B cell (primary cell): ENCODE measurements around the gene PTGR1. TPM values are rescaled to one million over a fixed set of nuclear protein-coding genes. Genes with fewer than 3 reads are reported as not detected.

Experiments
- ATAC-seq: fragments of 200-7000 bp; cut with Tn5 transposase; one replicate; pipeline ENCODE4 v1.10.0; 2021; ENCODE audit warnings: low read depth, mild to moderate bottlenecking, moderate number of reproducible peaks, moderate library complexity
- CTCF ChIA-PET: fragments of 350-600 bp; sonication (Branson Sonifier 250); formaldehyde crosslinking; loops from one replicate; lab custom pipeline; 2021; ENCODE audit warnings: antibody characterized with exemption, inconsistent platforms; lab: Charles Lee
- POLR2A ChIA-PET: fragments of 350-600 bp; sonication (Branson Sonifier 250); formaldehyde crosslinking; loops from one replicate; lab custom pipeline; 2021; ENCODE audit warnings: antibody characterized with exemption; lab: Charles Lee
- DNase-seq: peaks from one replicate; pipeline ENCODE4 v3.0.0; 2013
- H2AFZ ChIP-seq: 2 replicates; pipeline ENCODE4 v1.6.1; 2012; ENCODE audit warnings: mild to moderate bottlenecking, low read depth, low read length; ENCODE audit not compliant: insufficient read depth, poor library complexity, severe bottlenecking
- H3K27ac ChIP-seq, 2 donors: 1 replicate in 1 of 2; 2 replicates in 1 of 2; pipeline ENCODE4 v1.5.1; 2012 to 2013; ENCODE audit warnings: low read length in 2 of 2, mild to moderate bottlenecking in 2 of 2, moderate library complexity in 1 of 2
- H3K27me3 ChIP-seq, 4 experiments: fragments of 200-600 bp in 1 of 4; sonication (generic) in 1 of 4; replicated peaks in 1 of 4; 1 replicate in 2 of 4; 2 replicates in 2 of 4; pipeline versions ENCODE4 v1.6.1 to v1.7.0; 2013 to 2016; ENCODE audit warnings: low read length in 3 of 4, mild to moderate bottlenecking in 2 of 4, mixed read lengths in 1 of 4, moderate library complexity in 1 of 4; ENCODE audit not compliant: insufficient read depth in 4 of 4, control insufficient read depth in 3 of 4; ENCODE audit errors: control extremely low read depth in 1 of 4
- H3K36me3 ChIP-seq, 2 experiments: replicated peaks in 1 of 2; 1 replicate in 1 of 2; 2 replicates in 1 of 2; pipeline versions ENCODE4 v1.6.1 to v1.7.1; 2013; ENCODE audit warnings: low read length in 1 of 2; ENCODE audit not compliant: insufficient read depth in 2 of 2, control insufficient read depth in 1 of 2; ENCODE audit errors: control extremely low read depth in 1 of 2, extremely low read depth in 1 of 2
- H3K4me1 ChIP-seq, 2 donors: fragments of 200-600 bp in 1 of 2; sonication (generic) in 1 of 2; 1 replicate in 1 of 2; 2 replicates in 1 of 2; pipeline versions ENCODE4 v1.5.1 to v1.6.1; 2013 to 2017; ENCODE audit warnings: low read length in 2 of 2; ENCODE audit not compliant: control insufficient read depth in 2 of 2, insufficient read depth in 2 of 2
- H3K4me2 ChIP-seq: replicated peaks from 2 replicates; pipeline ENCODE3; 2012; ENCODE audit warnings: mild to moderate bottlenecking, low read depth, low read length; ENCODE audit not compliant: poor library complexity, severe bottlenecking
- H3K4me3 ChIP-seq, 5 experiments: fragments of 200-600 bp in 1 of 5; sonication (generic) in 1 of 5; 1 replicate in 3 of 5; 2 replicates in 2 of 5; pipeline versions ENCODE4 v1.5.1 to v1.7.0; 2011 to 2016; ENCODE audit warnings: low read length in 4 of 5, mild to moderate bottlenecking in 4 of 5, low read depth in 2 of 5, control low read depth in 1 of 5, moderate library complexity in 1 of 5; ENCODE audit not compliant: insufficient read depth in 1 of 5; ENCODE audit errors: control extremely low read depth in 1 of 5, extremely low read depth in 1 of 5
- H3K79me2 ChIP-seq: fragments of 200-600 bp; sonication (generic); one replicate; pipeline ENCODE4 v1.6.0; 2016; ENCODE audit warnings: low read length; ENCODE audit not compliant: control insufficient read depth, insufficient read depth
- H3K9ac ChIP-seq: fragments of 200-600 bp; sonication (generic); 2 replicates; pipeline ENCODE4 v1.6.1; 2017; ENCODE audit warnings: mild to moderate bottlenecking, low read length, moderate library complexity
- H3K9me3 ChIP-seq, 3 donors: one replicate each; pipeline versions ENCODE4 v1.6.1 to v1.7.1; 2013; ENCODE audit warnings: low read length in 2 of 3; ENCODE audit not compliant: control insufficient read depth in 2 of 3, insufficient read depth in 1 of 3; ENCODE audit errors: control extremely low read depth in 1 of 3
- H4K20me1 ChIP-seq: 2 replicates; pipeline ENCODE4 v1.6.0; 2012; ENCODE audit warnings: mild to moderate bottlenecking, low read length; ENCODE audit not compliant: insufficient read depth, control insufficient read depth, poor library complexity, severe bottlenecking
- H3K27ac Mint-ChIP-seq: one replicate; pipeline ENCODE4 v1.8.0; 2021; ENCODE audit warnings: mixed read lengths
- H3K27me3 Mint-ChIP-seq: one replicate; pipeline ENCODE4 v1.8.0; 2021; ENCODE audit warnings: mixed read lengths
- H3K4me1 Mint-ChIP-seq: one replicate; pipeline ENCODE4 v1.8.0; 2021; ENCODE audit warnings: mixed read lengths
- H3K4me3 Mint-ChIP-seq: one replicate; pipeline ENCODE4 v1.8.0; 2021; ENCODE audit warnings: mixed read lengths
- H3K9me3 Mint-ChIP-seq: one replicate; pipeline ENCODE4 v1.8.0; 2022; ENCODE audit warnings: mixed read lengths; ENCODE audit not compliant: insufficient read depth
- EZH2 ChIP-seq: IDR thresholded peaks from 2 replicates; pipeline ENCODE4 v1.6.1; 2012; ENCODE audit warnings: borderline replicate concordance, low read depth, mild to moderate bottlenecking, moderate library complexity, low read length; ENCODE audit not compliant: insufficient read depth, poor library complexity, severe bottlenecking
- WGBS: methylation state at CpG from one replicate; pipeline ENCODE4 v1.1.5; 2013; ENCODE audit warnings: missing lambda C conversion rate; ENCODE audit not compliant: insufficient coverage; 5-methylcytosine and 5-hydroxymethylcytosine counted together
- intact Hi-C: fragments of 100-400 bp; cut with micrococcal nuclease; formaldehyde crosslinking; loops from one replicate; pipeline ENCODE4 v1.10.0; 2022
- polyA plus RNA-seq: library from polyadenylated mRNA; depleted of rRNA; stranded (reverse); fragments of >200 nt; gene quantifications from 2 replicates; pipeline ENCODE4 v1.2.3, GENCODE V29; 2012
- total RNA-seq, 2 donors: library from RNA; stranded (reverse); fragments of 120-200 nt in 1 of 2; gene quantifications; 1 replicate in 1 of 2; 2 replicates in 1 of 2; pipeline versions ENCODE4 v1.2.3 to v1.2.4, GENCODE V29; 2013 to 2022
- TF ChIP-seq, protein P1 (sequence below): fragments of 200-600 bp; IDR thresholded peaks from one replicate; pipeline ENCODE4 v1.8.0; 2022; ENCODE audit warnings: antibody characterized with exemption, mild to moderate bottlenecking

PTGR1 gene
- total and polyA plus RNA-seq, 2 donors (not counting 1 experiment from before 2014, with no cell fraction given), result not detected

DNA sequence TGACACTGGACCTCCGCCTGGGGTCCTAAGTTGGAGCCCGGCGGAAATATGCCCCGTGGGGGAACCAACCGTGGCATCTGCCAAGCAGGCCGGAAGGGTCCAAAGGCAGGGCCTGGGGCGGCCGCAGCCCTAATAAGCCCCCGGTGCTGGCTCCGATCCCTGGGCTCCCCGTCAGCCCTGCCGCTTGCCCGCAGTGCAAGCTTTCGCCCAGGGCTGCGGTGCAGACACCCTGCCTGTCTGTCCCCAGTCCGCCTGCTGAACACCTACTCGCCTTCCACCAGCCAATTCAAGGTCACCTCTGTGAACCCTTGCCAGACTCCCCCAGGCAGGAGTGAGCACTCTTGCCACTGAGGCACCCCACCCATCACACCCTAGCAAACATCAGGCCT lies 502 bp upstream of the PTGR1 start:
- peaks cover 25% of the 10 kb centered on the region for H3K4me1 Mint-ChIP-seq
- no peak for DNase-seq
- 63% methylated on average over 17 of the region's 17 CpGs for WGBS

DNA sequence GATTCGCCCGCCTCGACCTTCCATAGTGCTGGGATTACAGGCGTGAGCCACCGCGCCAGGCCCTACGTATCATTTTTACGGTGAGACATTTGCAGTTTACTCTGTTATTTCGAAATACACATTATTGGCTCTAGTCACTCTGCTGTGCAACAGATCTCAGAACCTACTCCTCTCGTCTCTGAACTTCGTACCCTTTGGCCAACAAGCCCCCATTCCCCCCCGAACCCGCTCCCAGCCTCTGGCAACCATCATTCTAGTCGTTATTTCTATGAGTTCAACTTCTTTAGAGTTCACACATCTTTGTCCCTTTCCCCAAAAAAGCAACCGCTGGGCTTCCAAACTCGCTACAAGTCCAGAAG lies 735 bp downstream of the PTGR1 start:
- peaks cover 25% of the 10 kb centered on the region for H3K4me1 Mint-ChIP-seq
- H3K27me3 ChIP-seq, result peaks cover 0 to 39% (median 20%) of the 10 kb centered on the region in 4 experiments
- no peak for ATAC-seq
- H3K27ac ChIP-seq, result no peak overlapping the region
- no peaks in the 10 kb centered on the region for H3K9me3 Mint-ChIP-seq
- peak overlapping the region; percentile 39 to 76 (median 59) for H3K4me3 ChIP-seq
- ChIA-PET POLR2A (no interaction called here), CTCF (interaction anchor here (0.8 to 1.4 kb wide), 12 partner anchors 10 to 762 kb away, joined by 3 to 8 read pairs (median 4); partner anchors contain the start of gene DNAJC25)
- 2% methylated on average over 13 of the region's 16 CpGs for WGBS
- H3K36me3 ChIP-seq, result no peaks in the 10 kb centered on the region
- TF ChIP-seq, protein P1, sequence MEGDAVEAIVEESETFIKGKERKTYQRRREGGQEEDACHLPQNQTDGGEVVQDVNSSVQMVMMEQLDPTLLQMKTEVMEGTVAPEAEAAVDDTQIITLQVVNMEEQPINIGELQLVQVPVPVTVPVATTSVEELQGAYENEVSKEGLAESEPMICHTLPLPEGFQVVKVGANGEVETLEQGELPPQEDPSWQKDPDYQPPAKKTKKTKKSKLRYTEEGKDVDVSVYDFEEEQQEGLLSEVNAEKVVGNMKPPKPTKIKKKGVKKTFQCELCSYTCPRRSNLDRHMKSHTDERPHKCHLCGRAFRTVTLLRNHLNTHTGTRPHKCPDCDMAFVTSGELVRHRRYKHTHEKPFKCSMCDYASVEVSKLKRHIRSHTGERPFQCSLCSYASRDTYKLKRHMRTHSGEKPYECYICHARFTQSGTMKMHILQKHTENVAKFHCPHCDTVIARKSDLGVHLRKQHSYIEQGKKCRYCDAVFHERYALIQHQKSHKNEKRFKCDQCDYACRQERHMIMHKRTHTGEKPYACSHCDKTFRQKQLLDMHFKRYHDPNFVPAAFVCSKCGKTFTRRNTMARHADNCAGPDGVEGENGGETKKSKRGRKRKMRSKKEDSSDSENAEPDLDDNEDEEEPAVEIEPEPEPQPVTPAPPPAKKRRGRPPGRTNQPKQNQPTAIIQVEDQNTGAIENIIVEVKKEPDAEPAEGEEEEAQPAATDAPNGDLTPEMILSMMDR, result no peak
- no peak for TF ChIP-seq EZH2
- intact Hi-C loops, result loop anchor here (1.0 to 10.0 kb wide), 3 partner anchors 33 to 476 kb away; partner anchors contain the start of gene DNAJC25
- H3K27me3 Mint-ChIP-seq, result peaks cover 43% of the 10 kb centered on the region
- peak overlapping the region; percentile 87 for H3K4me3 Mint-ChIP-seq
- H3K9ac ChIP-seq, result peak overlapping the region; percentile 70
- peaks cover 22 to 23% of the 10 kb centered on the region in 2 donors for H3K4me1 ChIP-seq
- peak overlapping the region; percentile 98 for H3K4me2 ChIP-seq
- peak; percentile 31 for DNase-seq
- H2AFZ ChIP-seq, result peak overlapping the region; percentile 76
- no peaks in the 10 kb centered on the region for H3K79me2 ChIP-seq
- H3K27ac Mint-ChIP-seq, result no peak overlapping the region
- H3K9me3 ChIP-seq, result peaks cover 0 to 13% (median 0%) of the 10 kb centered on the region in 3 donors
- H4K20me1 ChIP-seq, result no peaks in the 10 kb centered on the region

More for the DNA sequence above, 502 bp upstream of the PTGR1 start:
- Mint-ChIP-seq H3K4me3 (peak overlapping the region; percentile 85), H3K27ac (no peak overlapping the region), H3K9me3 (no peaks in the 10 kb centered on the region), H3K27me3 (peaks cover 43% of the 10 kb centered on the region)
- TF ChIP-seq EZH2, result no peak
- TF ChIP-seq, protein P1, result no peak
- no peak for ATAC-seq
- H3K9me3 ChIP-seq, result peaks cover 0 to 13% (median 0%) of the 10 kb centered on the region in 3 donors
- H3K27me3 ChIP-seq, result peaks cover 0 to 39% (median 20%) of the 10 kb centered on the region in 4 experiments
- peak overlapping the region; percentile 98 for H3K4me2 ChIP-seq
- ChIA-PET POLR2A (no interaction called here), CTCF (no interaction called here)
- no peaks in the 10 kb centered on the region for H3K36me3 ChIP-seq
- H3K27ac ChIP-seq, result no peak overlapping the region
- intact Hi-C loops, result loop anchor here (1.0 to 10.0 kb wide), 2 partner anchors 31 to 55 kb away; partner anchors contain the start of gene DNAJC25
- H3K4me1 ChIP-seq, result peaks cover 22 to 23% of the 10 kb centered on the region in 2 donors
- H3K9ac ChIP-seq, result peak overlapping the region; percentile 70
- peak overlapping the region in 3 of 5 experiments; percentile 56 to 76 (median 59) for H3K4me3 ChIP-seq
- no peaks in the 10 kb centered on the region for H3K79me2 ChIP-seq
- peak overlapping the region; percentile 76 for H2AFZ ChIP-seq
- no peaks in the 10 kb centered on the region for H4K20me1 ChIP-seq
